ENCODE data around the gene PSME2. TPM values are rescaled to one million over a fixed set of nuclear protein-coding genes. Genes with fewer than 3 reads are reported as not detected.

PSME2 gene
- polyA plus RNA-seq, 1 experiment = 165 TPM

GRCh38 chr14:24126939-24127338, 19.5 kb downstream of the PSME2 start:
- H3K27me3 ChIP-seq (ENCODE audit: control insufficient read depth, insufficient read depth, low read length) = no peaks in the 10 kb centered on the region
- CTCF ChIA-PET = interaction anchor here (1.2 kb wide), 1 partner anchor 9 kb away, joined by 3 read pairs; the partner anchor contains the start of gene PSME1
- POLR2A ChIA-PET = no interaction called here
- TF ChIP-seq CTCF (IDR thresholded peaks at IDR 0.05; ENCODE audit: insufficient read depth, low read depth, low read length) = no peak
- no peak overlapping the region for H3K4me3 ChIP-seq (ENCODE audit: low read depth, low read length)
- H3K36me3 ChIP-seq (ENCODE audit: control insufficient read depth, insufficient read depth, low read length) = peaks cover 2% of the 10 kb centered on the region; the same call in 1 of the 2 replicates
- DNase-seq (ENCODE audit: low read depth) = no peak

GRCh38 chr14:24123424-24124417, 22.7 kb downstream of the PSME2 start:
- CTCF ChIA-PET = interaction anchor here (1.4 to 2.0 kb wide), 2 partner anchors 15 to 37 kb away, joined by 4 to 7 read pairs; partner anchors contain the start of gene IRF9
- Histone ChIP-seq H3K36me3 (ENCODE audit: control insufficient read depth, insufficient read depth, low read length) (peaks cover 14% of the 10 kb centered on the region), H3K27me3 (ENCODE audit: control insufficient read depth, insufficient read depth, low read length) (no peaks in the 10 kb centered on the region), H3K4me3 (ENCODE audit: low read depth, low read length) (no peak overlapping the region)
- no peak for TF ChIP-seq CTCF (IDR thresholded peaks at IDR 0.05; ENCODE audit: insufficient read depth, low read depth, low read length)
- POLR2A ChIA-PET = no interaction called here
- DNase-seq (ENCODE audit: low read depth) = no peak

GRCh38 chr14:24122898-24123297, 23.5 kb downstream of the PSME2 start:
- ChIA-PET POLR2A (no interaction called here), CTCF (no interaction called here)
- peaks cover 18% of the 10 kb centered on the region for H3K36me3 ChIP-seq (ENCODE audit: control insufficient read depth, insufficient read depth, low read length)
- DNase-seq (ENCODE audit: low read depth) = no peak
- H3K27me3 ChIP-seq (ENCODE audit: control insufficient read depth, insufficient read depth, low read length) = no peaks in the 10 kb centered on the region
- no peak overlapping the region for H3K4me3 ChIP-seq (ENCODE audit: low read depth, low read length)
- no peak for TF ChIP-seq CTCF (IDR thresholded peaks at IDR 0.05; ENCODE audit: insufficient read depth, low read depth, low read length)

GRCh38 chr14:24122416-24122815, 24.0 kb downstream of the PSME2 start:
- DNase-seq (ENCODE audit: low read depth) = no peak
- H3K36me3 ChIP-seq (ENCODE audit: control insufficient read depth, insufficient read depth, low read length) = peaks cover 19% of the 10 kb centered on the region
- CTCF ChIA-PET = no interaction called here
- no peak overlapping the region for H3K4me3 ChIP-seq (ENCODE audit: low read depth, low read length)
- POLR2A ChIA-PET = no interaction called here
- TF ChIP-seq CTCF (IDR thresholded peaks at IDR 0.05; ENCODE audit: insufficient read depth, low read depth, low read length) = no peak
- no peaks in the 10 kb centered on the region for H3K27me3 ChIP-seq (ENCODE audit: control insufficient read depth, insufficient read depth, low read length)

GRCh38 chr14:24121210-24121609, 25.2 kb downstream of the PSME2 start:
- no peak for TF ChIP-seq CTCF (IDR thresholded peaks at IDR 0.05; ENCODE audit: insufficient read depth, low read depth, low read length)
- Histone ChIP-seq H3K4me3 (ENCODE audit: low read depth, low read length) (no peak overlapping the region), H3K36me3 (ENCODE audit: control insufficient read depth, insufficient read depth, low read length) (peaks cover 19% of the 10 kb centered on the region), H3K27me3 (ENCODE audit: control insufficient read depth, insufficient read depth, low read length) (no peaks in the 10 kb centered on the region)
- no peak for DNase-seq (ENCODE audit: low read depth)
- CTCF ChIA-PET = interaction anchor here (0.8 kb wide), 1 partner anchor 8 kb away, joined by 5 read pairs; no protein-coding TSS in a partner anchor
- POLR2A ChIA-PET = no interaction called here

Measured in BJ (cell line).